HCT116 (cell line): Measurements from ENCODE around the gene TBC1D22B. TPM values are rescaled to one million over a fixed set of nuclear protein-coding genes. Genes with fewer than 3 reads are reported as not detected.

Experiments
- ATAC-seq: fragments of 200-7000 bp; cut with Tn5 transposase; 2 replicates; pipeline ENCODE4 v1.9.1; 2020; ENCODE audit warnings: mild to moderate bottlenecking, moderate library complexity
- BruUV-seq: library from RNA; stranded (reverse); fragments of 400-500 nt; replicated peaks from 2 replicates; lab custom pipeline; 2021; lab: Mats Ljungman, UMichigan
- CTCF ChIA-PET: fragments of 300-600 bp; sonication (Branson Sonifier 250); formaldehyde crosslinking; loops from one replicate; lab custom pipeline; 2021; ENCODE audit warnings: antibody characterized with exemption; lab: Charles Lee
- POLR2A ChIA-PET: fragments of 300-600, 350-600 bp; sonication (Branson Sonifier 250); formaldehyde crosslinking; loops from one replicate; lab custom pipeline; 2021; ENCODE audit warnings: antibody characterized with exemption; lab: Charles Lee
- RAD21 ChIA-PET, 2 experiments: fragments of 300-600 bp; sonication (Branson Sonifier 250); formaldehyde crosslinking; loops; one replicate each; lab custom pipeline; 2023; ENCODE audit warnings: low total read pairs in 2 of 2; ENCODE audit not compliant: uncharacterized antibody in 2 of 2, unreplicated experiment in 2 of 2, low non-redundant PET in 1 of 2; lab: Charles Lee
- DNase-seq: peaks from one replicate; pipeline ENCODE4 v3.0.0-alpha.2; 2010; ENCODE audit warnings: low read depth, low spot score
- H2AFZ ChIP-seq: fragments of 200-600 bp; shearing (Covaris generic), sonication (generic); 2 replicates; pipeline ENCODE4 v1.6.1; 2017; ENCODE audit warnings: low read depth, mixed run types, mixed read lengths, antibody characterized with exemption, low read length; ENCODE audit not compliant: poor library complexity, severe bottlenecking
- H3K27ac ChIP-seq: 2 replicates; pipeline ENCODE4 v1.5.1; 2012; ENCODE audit warnings: low read depth, low read length
- H3K27me3 ChIP-seq: fragments of 200-600 bp; sonication (generic); 2 replicates; pipeline ENCODE4 v1.6.1; 2016; ENCODE audit warnings: mixed run types, low read length, mixed read lengths; ENCODE audit not compliant: insufficient read depth
- H3K36me3 ChIP-seq, 2 experiments: fragments of 200-500 bp in 1 of 2; fragments of 200-600 bp in 1 of 2; sonication (Bioruptor generic) in 1 of 2; sonication (generic) in 1 of 2; 2 replicates each; pipeline versions ENCODE4 v1.5.1 to v1.6.1; 2014 to 2016; ENCODE audit warnings: low read length in 2 of 2, inconsistent platforms in 1 of 2, mixed read lengths in 1 of 2, mixed run types in 1 of 2; ENCODE audit not compliant: insufficient read depth in 2 of 2, control insufficient read depth in 1 of 2
- H3K4me1 ChIP-seq, 2 experiments: fragments of 200-600 bp in 1 of 2; sonication (generic) in 1 of 2; 2 replicates each; pipeline versions ENCODE4 v1.5.1 to v1.6.1; 2012 to 2017; ENCODE audit warnings: low read length in 2 of 2, inconsistent platforms in 1 of 2, mild to moderate bottlenecking in 1 of 2, mixed read lengths in 1 of 2, mixed run types in 1 of 2, moderate library complexity in 1 of 2; ENCODE audit not compliant: insufficient read depth in 2 of 2, control insufficient read depth in 1 of 2
- H3K4me2 ChIP-seq: fragments of 200-600 bp; sonication (generic); 2 replicates; pipeline ENCODE4 v1.6.1; 2017; ENCODE audit warnings: mixed run types, low read length, mixed read lengths
- H3K4me3 ChIP-seq, 2 experiments: fragments of 200-600 bp in 1 of 2; sonication (generic) in 1 of 2; replicated peaks in 1 of 2; 2 replicates each; pipeline ENCODE4 v1.5.1; 2011 to 2016; ENCODE audit warnings: low read length in 2 of 2, control low read depth in 1 of 2, low read depth in 1 of 2, mild to moderate bottlenecking in 1 of 2, mixed read lengths in 1 of 2, mixed run types in 1 of 2
- H3K79me2 ChIP-seq: fragments of 200-600 bp; sonication (generic); 2 replicates; pipeline ENCODE4 v1.6.1; 2017; ENCODE audit warnings: mild to moderate bottlenecking, mixed run types, low read length, moderate library complexity, mixed read lengths; ENCODE audit not compliant: insufficient read depth
- H3K9ac ChIP-seq: fragments of 200-600 bp; sonication (generic); 2 replicates; pipeline ENCODE4 v1.6.1; 2016; ENCODE audit warnings: low read length, mixed read lengths
- H3K9me2 ChIP-seq: fragments of 200-600 bp; sonication (generic), shearing (Covaris generic); 2 replicates; pipeline ENCODE4 v1.6.1; 2017; ENCODE audit warnings: mixed run types, mild to moderate bottlenecking, moderate library complexity; ENCODE audit not compliant: insufficient read depth
- H3K9me3 ChIP-seq, 2 experiments: fragments of 200-500 bp in 1 of 2; fragments of 200-600 bp in 1 of 2; sonication (Bioruptor generic) in 1 of 2; sonication (generic) in 1 of 2; 2 replicates each; pipeline ENCODE4 v1.6.1; 2014 to 2017; ENCODE audit warnings: low read length in 2 of 2, mixed read lengths in 2 of 2, inconsistent platforms in 1 of 2, low read depth in 1 of 2, mild to moderate bottlenecking in 1 of 2, mixed run types in 1 of 2, moderate library complexity in 1 of 2; ENCODE audit not compliant: control insufficient read depth in 1 of 2, insufficient read depth in 1 of 2
- H4K20me1 ChIP-seq: fragments of 200-600 bp; sonication (generic), shearing (Covaris generic); 2 replicates; pipeline ENCODE4 v1.6.1; 2017; ENCODE audit warnings: mixed run types, mild to moderate bottlenecking, moderate library complexity; ENCODE audit not compliant: insufficient read depth
- CBX3 ChIP-seq: IDR thresholded peaks from 2 replicates; pipeline ENCODE4 v1.6.1; 2012; ENCODE audit warnings: low read depth
- CEBPB ChIP-seq: IDR thresholded peaks from 2 replicates; pipeline ENCODE4 v1.6.1; 2012; ENCODE audit warnings: low read depth
- ELF1 ChIP-seq: IDR thresholded peaks from 2 replicates; pipeline ENCODE4 v1.6.1; 2012; ENCODE audit warnings: low read depth, borderline replicate concordance
- EZH2 ChIP-seq: fragments of 200-600 bp; sonication (generic); IDR thresholded peaks from 2 replicates; pipeline ENCODE4 v1.6.1; 2017; ENCODE audit warnings: antibody characterized with exemption, mixed run types
- EZH2phosphoT487 ChIP-seq: fragments of 200-600 bp; IDR thresholded peaks from 2 replicates; pipeline ENCODE4 v1.6.1; 2018; ENCODE audit warnings: antibody characterized with exemption, borderline replicate concordance
- FOSL1 ChIP-seq: IDR thresholded peaks from 2 replicates; pipeline ENCODE4 v1.6.1; 2012; ENCODE audit warnings: low read depth
- JUND ChIP-seq: IDR thresholded peaks from 2 replicates; pipeline ENCODE4 v1.6.1; 2012
- MAX ChIP-seq: IDR thresholded peaks from 2 replicates; pipeline ENCODE4 v1.6.1; 2012
- POLR2A ChIP-seq: IDR thresholded peaks from 2 replicates; pipeline ENCODE4 v1.7.0; 2011; ENCODE audit warnings: borderline replicate concordance; ENCODE audit not compliant: insufficient read depth, insufficient read length; ENCODE audit errors: extremely low read depth
- RAD21 ChIP-seq: IDR thresholded peaks from 2 replicates; pipeline ENCODE4 v1.6.1; 2012; ENCODE audit warnings: low read depth, mild to moderate bottlenecking
- SIN3A ChIP-seq: IDR thresholded peaks from 2 replicates; pipeline ENCODE4 v1.6.1; 2012; ENCODE audit warnings: low read depth
- SP1 ChIP-seq: IDR thresholded peaks from 2 replicates; pipeline ENCODE4 v1.6.1; 2012; ENCODE audit warnings: low read depth
- SRF ChIP-seq: IDR thresholded peaks from 2 replicates; pipeline ENCODE4 v1.6.1; 2012; ENCODE audit warnings: low read depth
- YY1 ChIP-seq: IDR thresholded peaks from 2 replicates; pipeline ENCODE4 v1.6.1; 2011; ENCODE audit warnings: low read length, low read depth, moderate library complexity, mild to moderate bottlenecking; ENCODE audit not compliant: insufficient replicate concordance; ENCODE audit errors: extremely low read depth
- ZBTB33 ChIP-seq: IDR thresholded peaks from 2 replicates; pipeline ENCODE4 v1.6.1; 2011; ENCODE audit warnings: mild to moderate bottlenecking, low read length, moderate library complexity; ENCODE audit not compliant: insufficient replicate concordance; ENCODE audit errors: extremely low read depth
- ZFX ChIP-seq: fragments of 450-650 bp; IDR thresholded peaks from 2 replicates; pipeline ENCODE4 v1.6.1; 2017
- intact Hi-C: fragments of 100-400 bp; cut with micrococcal nuclease; formaldehyde crosslinking; loops from 2 replicates; pipeline ENCODE4 v1.10.0; 2022
- total RNA-seq: library from RNA; stranded (reverse); gene quantifications from one replicate; pipeline ENCODE4 v1.2.1, GENCODE V29; 2021; ENCODE audit not compliant: unreplicated experiment
- TF ChIP-seq, protein P1 (sequence below), 3 experiments: fragments of 200-600 bp in 1 of 3; sonication (generic) in 1 of 3; IDR thresholded peaks in 2 of 3; conservative IDR thresholded peaks in 1 of 3; 2 replicates each; pipeline ENCODE4 v1.5.1; 2012 to 2017; ENCODE audit warnings: low read depth in 2 of 3, low read length in 2 of 3, antibody characterized with exemption in 1 of 3, borderline replicate concordance in 1 of 3, control low read depth in 1 of 3, mild to moderate bottlenecking in 1 of 3, mixed read lengths in 1 of 3, mixed run types in 1 of 3, moderate library complexity in 1 of 3; ENCODE audit not compliant: insufficient read depth in 1 of 3
- TF ChIP-seq, protein P2 (sequence below): IDR thresholded peaks from 2 replicates; pipeline ENCODE4 v1.6.1; 2012; ENCODE audit warnings: low read depth
- TF ChIP-seq, protein P3 (sequence below): IDR thresholded peaks from 2 replicates; pipeline ENCODE4 v1.6.1; 2012

The TBC1D22B gene
- total RNA-seq, 1 experiment from 2014 or later, result 9.1 TPM

DNA sequence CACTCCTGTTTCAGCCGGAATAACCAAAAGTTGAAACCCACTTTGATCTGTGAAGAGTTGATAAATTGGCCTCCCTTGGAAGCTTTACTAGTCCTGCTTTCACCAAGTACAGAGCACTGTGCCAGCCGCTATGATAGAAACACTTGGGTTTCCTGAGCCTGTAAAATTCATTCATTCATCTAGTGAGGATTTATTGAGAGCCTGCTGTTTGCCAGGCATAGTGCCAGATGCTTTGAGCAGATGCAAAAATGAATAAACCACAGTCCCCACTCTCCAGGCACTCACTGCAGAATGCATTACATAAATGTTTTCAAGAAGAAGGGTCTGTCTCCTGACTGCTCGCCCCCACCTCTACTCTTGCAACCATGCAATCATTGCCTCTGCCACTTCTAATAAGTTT lies 25.7 kb downstream of the TBC1D22B start:
- ATAC-seq, result no peak
- no peak for DNase-seq
- Histone ChIP-seq H3K27me3 (no peaks in the 10 kb centered on the region), H3K4me3 (no peak overlapping the region), H3K9me2 (no peaks in the 10 kb centered on the region), H2AFZ (no peak overlapping the region), H3K79me2 (no peaks in the 10 kb centered on the region), H3K9me3 (no peaks in the 10 kb centered on the region), H3K36me3 (peaks cover 12 to 33% of the 10 kb centered on the region in 2 experiments), H3K4me1 (0 out of 4 replicates have a peak, but pooled peaks cover 0 to 2% of the 10 kb centered on the region in 2 experiments), H3K9ac (no peak overlapping the region), H3K27ac (no peak overlapping the region), H3K4me2 (no peak overlapping the region), H4K20me1 (0 out of 2 replicates have a peak, but pooled peaks cover 6% of the 10 kb centered on the region)
- intact Hi-C loops, result no loop called here
- no peak for TF ChIP-seq EZH2phosphoT487
- TF ChIP-seq ZBTB33, result no peak
- TF ChIP-seq MAX, result no peak
- no peak for TF ChIP-seq RAD21
- no peak for TF ChIP-seq ELF1
- TF ChIP-seq SIN3A, result no peak
- TF ChIP-seq CEBPB, result no peak
- TF ChIP-seq CBX3, result no peak
- no peak for TF ChIP-seq ZFX
- no peak for TF ChIP-seq JUND
- TF ChIP-seq, protein P1, sequence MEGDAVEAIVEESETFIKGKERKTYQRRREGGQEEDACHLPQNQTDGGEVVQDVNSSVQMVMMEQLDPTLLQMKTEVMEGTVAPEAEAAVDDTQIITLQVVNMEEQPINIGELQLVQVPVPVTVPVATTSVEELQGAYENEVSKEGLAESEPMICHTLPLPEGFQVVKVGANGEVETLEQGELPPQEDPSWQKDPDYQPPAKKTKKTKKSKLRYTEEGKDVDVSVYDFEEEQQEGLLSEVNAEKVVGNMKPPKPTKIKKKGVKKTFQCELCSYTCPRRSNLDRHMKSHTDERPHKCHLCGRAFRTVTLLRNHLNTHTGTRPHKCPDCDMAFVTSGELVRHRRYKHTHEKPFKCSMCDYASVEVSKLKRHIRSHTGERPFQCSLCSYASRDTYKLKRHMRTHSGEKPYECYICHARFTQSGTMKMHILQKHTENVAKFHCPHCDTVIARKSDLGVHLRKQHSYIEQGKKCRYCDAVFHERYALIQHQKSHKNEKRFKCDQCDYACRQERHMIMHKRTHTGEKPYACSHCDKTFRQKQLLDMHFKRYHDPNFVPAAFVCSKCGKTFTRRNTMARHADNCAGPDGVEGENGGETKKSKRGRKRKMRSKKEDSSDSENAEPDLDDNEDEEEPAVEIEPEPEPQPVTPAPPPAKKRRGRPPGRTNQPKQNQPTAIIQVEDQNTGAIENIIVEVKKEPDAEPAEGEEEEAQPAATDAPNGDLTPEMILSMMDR (IDR thresholded peaks at IDR 0.05 in 2 of 3, conservative IDR thresholded peaks at IDR 0.05 in 1 of 3; ENCODE audit: borderline replicate concordance in 1 of 3, insufficient read depth in 1 of 3, low read depth in 2 of 3, low read length in 2 of 3), result no peak
- TF ChIP-seq EZH2, result no peak
- TF ChIP-seq, protein P2, sequence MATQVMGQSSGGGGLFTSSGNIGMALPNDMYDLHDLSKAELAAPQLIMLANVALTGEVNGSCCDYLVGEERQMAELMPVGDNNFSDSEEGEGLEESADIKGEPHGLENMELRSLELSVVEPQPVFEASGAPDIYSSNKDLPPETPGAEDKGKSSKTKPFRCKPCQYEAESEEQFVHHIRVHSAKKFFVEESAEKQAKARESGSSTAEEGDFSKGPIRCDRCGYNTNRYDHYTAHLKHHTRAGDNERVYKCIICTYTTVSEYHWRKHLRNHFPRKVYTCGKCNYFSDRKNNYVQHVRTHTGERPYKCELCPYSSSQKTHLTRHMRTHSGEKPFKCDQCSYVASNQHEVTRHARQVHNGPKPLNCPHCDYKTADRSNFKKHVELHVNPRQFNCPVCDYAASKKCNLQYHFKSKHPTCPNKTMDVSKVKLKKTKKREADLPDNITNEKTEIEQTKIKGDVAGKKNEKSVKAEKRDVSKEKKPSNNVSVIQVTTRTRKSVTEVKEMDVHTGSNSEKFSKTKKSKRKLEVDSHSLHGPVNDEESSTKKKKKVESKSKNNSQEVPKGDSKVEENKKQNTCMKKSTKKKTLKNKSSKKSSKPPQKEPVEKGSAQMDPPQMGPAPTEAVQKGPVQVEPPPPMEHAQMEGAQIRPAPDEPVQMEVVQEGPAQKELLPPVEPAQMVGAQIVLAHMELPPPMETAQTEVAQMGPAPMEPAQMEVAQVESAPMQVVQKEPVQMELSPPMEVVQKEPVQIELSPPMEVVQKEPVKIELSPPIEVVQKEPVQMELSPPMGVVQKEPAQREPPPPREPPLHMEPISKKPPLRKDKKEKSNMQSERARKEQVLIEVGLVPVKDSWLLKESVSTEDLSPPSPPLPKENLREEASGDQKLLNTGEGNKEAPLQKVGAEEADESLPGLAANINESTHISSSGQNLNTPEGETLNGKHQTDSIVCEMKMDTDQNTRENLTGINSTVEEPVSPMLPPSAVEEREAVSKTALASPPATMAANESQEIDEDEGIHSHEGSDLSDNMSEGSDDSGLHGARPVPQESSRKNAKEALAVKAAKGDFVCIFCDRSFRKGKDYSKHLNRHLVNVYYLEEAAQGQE, result no peak
- TF ChIP-seq POLR2A, result no peak
- no peak for TF ChIP-seq YY1
- TF ChIP-seq SP1, result no peak
- TF ChIP-seq, protein P3, sequence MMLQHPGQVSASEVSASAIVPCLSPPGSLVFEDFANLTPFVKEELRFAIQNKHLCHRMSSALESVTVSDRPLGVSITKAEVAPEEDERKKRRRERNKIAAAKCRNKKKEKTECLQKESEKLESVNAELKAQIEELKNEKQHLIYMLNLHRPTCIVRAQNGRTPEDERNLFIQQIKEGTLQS, result no peak
- TF ChIP-seq SRF, result no peak
- no peak for TF ChIP-seq FOSL1
- CTCF ChIA-PET, result no interaction called here
- POLR2A ChIA-PET, result no interaction called here
- RAD21 ChIA-PET, result no interaction called here
- no TSS peak for BruUV-seq
